Activated naive CD4-positive, alpha-beta T cell treated with Interleukin-2 at 50 U/mL for 16 hours (primary cell): ENCODE measurements around the gene ADNP2.

Source experiments
- DNase-seq: peaks from one replicate; pipeline ENCODE4 v3.0.0-alpha.2; 2020

ADNP2 gene, protein sequence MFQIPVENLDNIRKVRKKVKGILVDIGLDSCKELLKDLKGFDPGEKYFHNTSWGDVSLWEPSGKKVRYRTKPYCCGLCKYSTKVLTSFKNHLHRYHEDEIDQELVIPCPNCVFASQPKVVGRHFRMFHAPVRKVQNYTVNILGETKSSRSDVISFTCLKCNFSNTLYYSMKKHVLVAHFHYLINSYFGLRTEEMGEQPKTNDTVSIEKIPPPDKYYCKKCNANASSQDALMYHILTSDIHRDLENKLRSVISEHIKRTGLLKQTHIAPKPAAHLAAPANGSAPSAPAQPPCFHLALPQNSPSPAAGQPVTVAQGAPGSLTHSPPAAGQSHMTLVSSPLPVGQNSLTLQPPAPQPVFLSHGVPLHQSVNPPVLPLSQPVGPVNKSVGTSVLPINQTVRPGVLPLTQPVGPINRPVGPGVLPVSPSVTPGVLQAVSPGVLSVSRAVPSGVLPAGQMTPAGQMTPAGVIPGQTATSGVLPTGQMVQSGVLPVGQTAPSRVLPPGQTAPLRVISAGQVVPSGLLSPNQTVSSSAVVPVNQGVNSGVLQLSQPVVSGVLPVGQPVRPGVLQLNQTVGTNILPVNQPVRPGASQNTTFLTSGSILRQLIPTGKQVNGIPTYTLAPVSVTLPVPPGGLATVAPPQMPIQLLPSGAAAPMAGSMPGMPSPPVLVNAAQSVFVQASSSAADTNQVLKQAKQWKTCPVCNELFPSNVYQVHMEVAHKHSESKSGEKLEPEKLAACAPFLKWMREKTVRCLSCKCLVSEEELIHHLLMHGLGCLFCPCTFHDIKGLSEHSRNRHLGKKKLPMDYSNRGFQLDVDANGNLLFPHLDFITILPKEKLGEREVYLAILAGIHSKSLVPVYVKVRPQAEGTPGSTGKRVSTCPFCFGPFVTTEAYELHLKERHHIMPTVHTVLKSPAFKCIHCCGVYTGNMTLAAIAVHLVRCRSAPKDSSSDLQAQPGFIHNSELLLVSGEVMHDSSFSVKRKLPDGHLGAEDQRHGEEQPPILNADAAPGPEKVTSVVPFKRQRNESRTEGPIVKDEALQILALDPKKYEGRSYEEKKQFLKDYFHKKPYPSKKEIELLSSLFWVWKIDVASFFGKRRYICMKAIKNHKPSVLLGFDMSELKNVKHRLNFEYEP

DNA sequence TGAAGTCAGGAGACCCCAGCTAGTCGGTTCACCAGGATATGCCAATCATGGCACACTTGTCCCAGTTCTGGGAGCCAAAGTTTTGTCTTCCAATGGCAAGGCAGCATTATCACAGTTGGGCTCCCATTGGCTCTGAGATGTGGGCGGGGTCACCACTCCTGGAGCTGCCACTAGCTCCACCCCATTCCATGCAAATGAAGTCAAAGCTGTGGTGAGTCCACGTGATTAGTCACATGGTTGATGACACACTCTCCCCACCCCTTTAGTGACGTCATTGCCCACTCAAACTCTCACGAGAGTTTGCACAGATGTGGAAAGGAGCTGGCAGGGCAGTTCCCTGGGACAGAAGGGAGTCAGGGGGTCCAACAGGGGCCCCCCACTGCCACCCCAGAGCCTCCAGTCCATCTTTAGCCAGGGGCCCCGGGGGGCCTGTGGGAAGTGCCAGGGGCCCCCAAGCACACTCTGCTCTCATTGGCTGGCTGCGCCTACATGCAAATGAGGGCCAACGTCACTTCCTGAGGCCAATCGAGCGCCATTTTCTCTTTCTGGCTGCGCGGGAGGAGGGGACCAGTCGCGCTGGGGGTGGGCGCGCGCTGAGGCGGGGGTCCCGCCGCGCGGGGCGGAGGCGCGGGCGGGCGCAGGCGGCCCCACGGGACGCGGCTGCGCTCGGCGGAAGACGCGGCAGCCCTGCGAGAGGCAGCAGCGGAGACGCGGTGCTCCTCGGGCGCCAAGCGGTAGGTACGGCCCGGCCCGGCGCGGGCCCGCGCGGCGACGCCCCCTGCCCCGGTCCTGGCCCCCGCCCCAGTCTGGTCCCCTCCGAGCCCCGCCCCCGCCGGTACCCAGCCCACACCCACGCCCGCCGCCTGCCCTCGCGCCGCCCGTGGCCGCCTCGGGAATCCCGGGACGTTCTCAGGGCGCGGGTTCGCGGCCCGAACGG lies at the start of gene ADNP2:
Gene ADNP2 (plus strand): TSS at position 524 of the 937 bp plus-strand sequence. CDS start 8,281 bp downstream, outside the sequence.
- peak; percentile 83 for DNase-seq

GRCh38 chr18:80059945-80060344 lies 49.1 kb upstream of the ADNP2 start:
- no peak for DNase-seq

DNA sequence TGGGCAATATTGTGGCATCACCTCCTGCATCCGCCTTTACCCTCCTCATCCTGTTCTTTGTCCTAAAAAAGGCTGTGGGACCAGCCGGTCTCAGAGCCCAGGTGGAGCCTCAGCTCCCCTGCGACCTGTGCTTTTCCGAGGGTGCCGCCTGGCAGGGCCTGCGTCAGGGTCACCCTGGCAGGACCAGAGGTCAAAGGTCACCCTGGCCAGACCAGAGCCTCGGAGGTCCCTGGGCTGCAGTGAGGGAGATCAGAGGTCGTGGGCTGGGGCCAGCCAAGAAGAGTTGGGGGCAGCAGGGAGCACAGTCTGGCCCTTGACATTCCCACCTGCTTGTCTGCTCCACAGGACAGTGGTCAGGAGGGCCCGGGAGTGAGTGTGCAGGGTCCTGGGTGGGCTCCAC lies 43.4 kb upstream of the ADNP2 start:
- no peak for DNase-seq

DNA sequence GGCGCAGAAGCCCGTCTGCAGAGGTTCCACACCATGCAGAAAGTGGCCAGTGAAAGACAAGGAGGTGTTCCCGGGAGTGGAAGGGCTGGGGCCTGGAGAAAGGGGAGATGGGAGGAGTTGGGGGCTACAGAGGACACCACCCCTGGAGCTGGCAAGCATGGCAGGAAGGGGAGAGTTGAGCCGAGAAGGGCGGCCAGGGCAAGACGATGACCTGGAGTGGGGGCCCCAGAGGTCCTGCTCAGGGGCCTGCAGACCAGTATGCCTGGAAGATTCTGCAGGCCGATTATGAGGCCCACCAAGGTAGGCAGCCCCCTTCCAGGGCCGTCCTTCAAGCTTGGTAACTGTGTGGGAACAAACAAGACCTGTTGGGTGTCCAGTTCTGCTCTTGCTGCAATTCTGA lies 41.7 kb upstream of the ADNP2 start:
- no peak for DNase-seq

DNA sequence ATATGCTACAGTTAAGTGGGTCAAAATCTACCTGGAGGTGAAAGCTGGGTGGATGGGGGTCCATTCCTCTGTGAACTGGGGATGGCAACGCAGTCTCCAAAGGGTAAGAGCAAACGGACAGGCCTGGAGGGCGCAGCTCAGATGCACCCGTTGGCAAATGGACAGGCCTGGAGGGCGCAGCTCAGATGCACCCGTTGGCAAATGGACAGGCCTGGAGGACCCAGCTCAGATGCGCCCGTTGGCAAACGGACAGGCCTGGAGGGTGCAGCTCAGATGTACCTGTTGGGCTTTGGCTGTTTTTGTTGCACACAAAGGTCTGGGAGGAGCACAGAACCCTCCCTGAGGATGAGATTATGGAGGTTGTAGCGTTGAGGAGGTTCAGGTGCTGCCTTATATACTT lies 41.2 kb upstream of the ADNP2 start:
- DNase-seq = no peak

DNA sequence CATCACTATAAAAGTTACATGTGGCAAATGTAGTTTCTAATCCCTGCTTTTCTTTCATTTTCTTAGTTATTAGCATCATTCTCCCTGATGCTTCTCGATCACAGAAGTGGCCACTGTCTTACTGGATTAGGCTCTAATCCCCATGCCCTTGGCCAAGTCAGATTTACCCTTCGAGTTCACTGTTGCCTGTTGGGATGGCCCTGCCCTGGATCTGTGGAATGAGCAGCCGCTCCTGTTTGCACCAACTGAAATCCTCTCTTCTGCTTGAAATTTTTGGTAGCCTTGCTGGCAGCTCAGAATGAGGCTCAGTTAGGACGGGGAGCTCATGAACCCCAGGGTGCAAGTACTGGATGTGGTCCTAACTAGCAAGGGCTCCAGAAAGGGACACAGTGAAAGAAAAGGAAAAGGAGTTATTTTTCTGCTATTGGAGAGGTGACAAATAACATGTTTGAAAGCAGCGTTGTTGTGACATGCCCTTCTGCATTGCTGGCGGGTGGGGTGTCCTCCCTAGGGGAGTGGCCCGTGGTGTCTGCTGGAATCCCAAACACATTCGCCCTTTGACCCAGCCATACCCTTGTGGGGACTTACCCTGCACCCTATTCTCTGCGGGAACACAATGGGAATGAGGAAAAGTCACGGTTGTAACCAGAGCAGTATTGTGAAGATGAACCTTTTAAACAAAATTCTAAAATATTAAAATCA lies 40.3 kb upstream of the ADNP2 start:
- DNase-seq = no peak

DNA sequence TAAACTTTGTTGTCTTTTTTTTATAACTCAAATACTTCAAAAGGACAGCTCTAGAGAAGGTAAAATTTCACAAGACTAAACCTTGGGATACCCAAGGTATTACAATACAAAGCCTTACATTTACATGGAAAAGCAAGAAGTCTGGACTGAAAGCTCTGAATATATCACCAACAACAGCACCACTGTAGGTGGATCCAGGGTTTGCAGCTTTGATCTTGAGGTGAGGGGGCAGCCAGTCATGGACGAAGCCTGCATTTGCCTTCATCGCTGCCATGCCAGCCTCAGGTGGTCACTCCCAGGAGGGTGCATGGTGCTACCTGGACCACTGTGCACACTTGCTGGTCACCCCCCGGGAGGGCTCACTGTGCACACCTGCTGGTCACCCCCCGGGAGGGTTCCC lies 38.2 kb upstream of the ADNP2 start:
- no peak for DNase-seq

GRCh38 chr18:80074183-80074582 lies 34.9 kb upstream of the ADNP2 start:
- no peak for DNase-seq

- DNase-seq = no peak
Measured at GRCh38 chr18:80074697-80075096, 34.4 kb upstream of the ADNP2 start.

GRCh38 chr18:80075940-80076339 lies 33.1 kb upstream of the ADNP2 start:
- no peak for DNase-seq

- no peak for DNase-seq
Measured at GRCh38 chr18:80076379-80076778, 32.7 kb upstream of the ADNP2 start.

DNA sequence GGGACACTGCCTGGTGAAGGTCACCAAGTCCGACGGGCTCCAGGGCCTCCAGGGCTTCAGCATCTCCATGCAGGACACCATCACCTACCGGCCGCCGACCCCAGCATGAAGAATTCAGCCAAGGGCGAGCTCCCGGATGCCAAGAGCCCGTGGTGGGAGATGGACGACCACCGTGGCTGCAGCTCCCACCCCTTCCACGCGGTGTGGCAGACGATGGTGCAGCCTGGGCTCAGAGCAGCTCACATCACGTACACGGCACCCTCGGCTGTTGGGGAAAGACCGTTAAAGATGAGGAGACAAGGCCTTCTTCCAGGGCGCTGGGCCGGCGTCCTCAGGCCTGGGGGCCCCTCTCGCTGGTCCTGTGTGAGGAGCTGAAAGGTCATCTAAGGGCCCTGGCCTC lies 31.2 kb upstream of the ADNP2 start:
- DNase-seq = no peak

- no peak for DNase-seq
Measured at GRCh38 chr18:80086281-80086680, 22.8 kb upstream of the ADNP2 start.

DNA sequence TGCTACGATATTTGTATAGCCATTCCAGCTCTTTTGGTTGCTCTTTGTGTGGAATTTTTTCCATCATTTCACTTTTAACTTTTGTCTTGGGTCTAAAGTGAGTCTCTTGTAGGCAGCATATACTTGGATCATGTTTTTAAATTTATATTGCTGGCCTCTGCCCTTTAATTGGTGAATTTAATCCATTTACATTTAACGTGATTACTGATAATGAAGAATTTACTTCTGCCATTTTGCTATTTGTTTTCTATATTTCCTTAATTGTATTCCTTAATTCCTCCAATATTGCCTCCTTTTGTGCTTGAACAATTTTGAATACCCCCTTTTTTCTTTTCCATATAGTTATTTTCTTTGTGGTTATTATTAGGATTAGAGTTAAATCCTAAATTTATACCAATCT lies 21.0 kb upstream of the ADNP2 start:
- DNase-seq = no peak

- no peak for DNase-seq
Measured at GRCh38 chr18:80088823-80089222, 20.2 kb upstream of the ADNP2 start.

DNA sequence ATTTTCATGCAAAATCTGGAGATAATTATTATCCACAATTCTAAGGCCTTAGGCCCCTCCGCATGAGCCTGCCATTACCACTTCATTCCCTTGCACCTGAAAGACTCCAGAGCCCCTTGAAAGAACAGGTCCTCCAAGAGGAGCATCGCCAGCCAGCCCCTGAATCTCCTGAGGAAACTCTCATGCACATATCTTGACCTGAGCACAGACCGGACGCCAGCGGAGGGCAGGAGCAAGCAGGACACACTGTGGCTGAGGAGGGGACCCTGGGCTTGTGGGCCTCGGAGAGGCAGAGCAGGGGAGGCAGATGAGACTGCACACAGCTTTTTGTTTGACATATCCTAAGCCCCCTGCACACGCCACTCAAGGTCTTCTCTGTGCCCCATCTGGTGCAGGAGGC lies 13.6 kb upstream of the ADNP2 start:
- no peak for DNase-seq

DNA sequence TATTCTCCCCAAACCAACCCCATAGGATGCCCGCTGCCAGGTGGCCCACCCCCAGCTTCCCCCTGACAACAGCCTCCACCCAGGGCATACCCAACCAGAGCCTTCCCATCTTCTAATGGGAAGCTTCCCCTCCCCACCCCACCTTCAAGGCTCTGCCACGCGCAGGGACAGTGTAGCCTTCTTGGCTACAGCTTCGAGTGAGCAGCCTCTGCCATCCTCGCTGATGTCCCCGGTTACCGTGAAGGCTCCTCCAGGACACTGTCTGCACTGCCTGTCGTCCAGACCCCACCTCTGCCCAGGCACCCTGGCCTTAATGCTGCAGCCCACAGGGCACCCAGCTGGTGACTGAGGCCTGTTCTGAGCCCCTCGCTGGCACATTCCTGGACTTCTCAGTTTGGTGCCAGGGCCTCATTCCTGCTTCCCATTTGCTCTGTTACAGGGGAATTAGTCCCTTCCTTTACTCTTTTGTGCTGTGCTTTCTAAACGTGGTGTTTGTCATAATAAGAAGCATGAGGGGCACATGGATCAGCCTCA lies 13.0 kb upstream of the ADNP2 start:
- no peak for DNase-seq

DNA sequence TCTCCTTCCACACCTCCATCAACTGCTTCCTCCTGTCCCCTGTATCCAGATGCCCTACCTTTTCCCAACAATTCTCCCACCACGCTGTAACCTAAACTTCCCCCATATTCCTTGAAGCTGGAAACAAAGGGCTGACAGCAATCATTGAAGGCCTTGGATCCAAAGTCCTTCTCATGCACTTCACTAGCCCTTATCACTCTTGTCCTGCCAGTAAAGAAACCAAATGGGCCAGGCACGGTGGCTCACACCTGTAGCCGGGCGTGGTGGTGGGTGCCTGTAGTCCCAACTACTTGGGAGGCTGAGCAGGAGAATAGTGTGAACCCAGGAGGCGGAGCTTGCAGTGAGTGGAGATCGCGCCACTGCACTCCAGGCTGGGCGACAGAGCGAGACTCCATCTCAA lies 11.9 kb upstream of the ADNP2 start:
- DNase-seq = no peak

DNA sequence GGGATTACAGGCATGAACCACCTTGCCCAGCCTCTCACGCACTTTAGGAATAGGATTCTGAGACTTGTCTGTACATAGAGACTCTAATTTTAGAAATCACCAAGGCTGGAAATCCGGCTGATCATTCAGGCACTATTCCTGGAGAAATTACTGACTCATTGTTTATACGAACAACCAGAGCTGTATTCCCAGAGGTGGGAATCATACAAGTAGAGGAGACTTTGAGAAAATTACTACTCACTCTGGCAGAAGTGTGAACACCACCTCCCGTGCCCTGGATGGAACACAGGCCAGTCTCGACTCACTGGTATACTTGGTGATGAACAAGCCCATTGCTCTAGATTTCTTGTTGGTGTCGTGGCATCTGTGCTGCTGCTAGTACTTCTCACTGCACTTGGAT lies 5.8 kb upstream of the ADNP2 start:
- DNase-seq = no peak

GRCh38 chr18:80104364-80104779 lies 4.7 kb upstream of the ADNP2 start:
- DNase-seq = no peak

GRCh38 chr18:80105369-80106167 lies 3.5 kb upstream of the ADNP2 start:
- no peak for DNase-seq
